OCI-LY7 (cell line): ENCODE results near the gene OTOG.

Experiments
- EZH2phosphoT487 ChIP-seq: fragments of 200-600 bp; sonication (generic); IDR thresholded peaks from 2 replicates; pipeline ENCODE4 v1.6.1; 2018; ENCODE audit warnings: low read depth, borderline replicate concordance, mild to moderate bottlenecking, mixed run types, antibody characterized with exemption, low read length, moderate library complexity, mixed read lengths
- TF ChIP-seq, protein P1 (sequence below): fragments of 200-600 bp; sonication (generic); conservative IDR thresholded peaks from 2 replicates; pipeline ENCODE4 v1.5.1; 2014; ENCODE audit warnings: mild to moderate bottlenecking, antibody characterized with exemption, low read length, moderate library complexity, mixed read lengths

DNA sequence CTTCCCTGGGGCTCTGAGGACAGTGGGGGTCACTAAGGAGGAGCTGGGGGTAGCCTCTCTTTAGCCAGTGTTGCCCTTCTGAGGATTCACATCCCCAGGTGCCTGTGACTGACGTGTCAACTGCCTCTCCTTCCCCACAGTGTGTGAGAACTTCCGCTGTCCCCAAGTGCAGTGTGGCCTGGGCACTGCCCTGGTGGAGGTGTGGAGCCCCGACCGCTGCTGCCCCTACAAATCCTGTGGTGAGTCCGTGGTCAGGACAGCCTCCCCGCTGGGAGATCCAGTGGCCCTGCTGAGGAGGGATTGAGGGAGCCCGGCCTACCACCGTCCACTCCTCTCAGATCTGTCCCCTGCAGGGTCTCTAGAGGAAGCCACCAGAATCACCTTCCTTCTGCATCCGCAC lies 91.3 kb downstream of the OTOG start:
- TF ChIP-seq, protein P1, sequence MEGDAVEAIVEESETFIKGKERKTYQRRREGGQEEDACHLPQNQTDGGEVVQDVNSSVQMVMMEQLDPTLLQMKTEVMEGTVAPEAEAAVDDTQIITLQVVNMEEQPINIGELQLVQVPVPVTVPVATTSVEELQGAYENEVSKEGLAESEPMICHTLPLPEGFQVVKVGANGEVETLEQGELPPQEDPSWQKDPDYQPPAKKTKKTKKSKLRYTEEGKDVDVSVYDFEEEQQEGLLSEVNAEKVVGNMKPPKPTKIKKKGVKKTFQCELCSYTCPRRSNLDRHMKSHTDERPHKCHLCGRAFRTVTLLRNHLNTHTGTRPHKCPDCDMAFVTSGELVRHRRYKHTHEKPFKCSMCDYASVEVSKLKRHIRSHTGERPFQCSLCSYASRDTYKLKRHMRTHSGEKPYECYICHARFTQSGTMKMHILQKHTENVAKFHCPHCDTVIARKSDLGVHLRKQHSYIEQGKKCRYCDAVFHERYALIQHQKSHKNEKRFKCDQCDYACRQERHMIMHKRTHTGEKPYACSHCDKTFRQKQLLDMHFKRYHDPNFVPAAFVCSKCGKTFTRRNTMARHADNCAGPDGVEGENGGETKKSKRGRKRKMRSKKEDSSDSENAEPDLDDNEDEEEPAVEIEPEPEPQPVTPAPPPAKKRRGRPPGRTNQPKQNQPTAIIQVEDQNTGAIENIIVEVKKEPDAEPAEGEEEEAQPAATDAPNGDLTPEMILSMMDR = no peak
- TF ChIP-seq EZH2phosphoT487 = no peak
